GM21360 (cell line): ENCODE data around the gene CRYGB.
"Not testable (repeated sequence)": the region's sequence is repeated elsewhere in the genome, so short reads cannot be mapped to it uniquely, and the experiment has no call there.

ENCODE experiments used
- ATAC-seq: cut with Tn5 transposase; IDR thresholded peaks from one replicate; pipeline ENCODE4 v1.9.1; 2021; ENCODE audit warnings: mild to moderate bottlenecking, moderate library complexity; ENCODE audit not compliant: unreplicated experiment

Gene CRYGB

GRCh38 chr2:208150956-208151355 is 5.0 kb upstream of the CRYGB start:
- no peak for ATAC-seq

- ATAC-seq: no peak
These were observed 4.1 kb upstream of the CRYGB start for GRCh38 chr2:208150094-208150493.

- no peak for ATAC-seq
These were observed 2.8 kb upstream of the CRYGB start for GRCh38 chr2:208148803-208149202.

- no peak for ATAC-seq
These were observed 1.8 kb upstream of the CRYGB start for GRCh38 chr2:208147759-208148158.

- no peak for ATAC-seq
These were observed 1.1 kb upstream of the CRYGB start for GRCh38 chr2:208147008-208147407.

GRCh38 chr2:208142925-208143799 is 2.8 kb downstream of the CRYGB start:
- no peak for ATAC-seq

GRCh38 chr2:208142240-208142924 is 3.6 kb downstream of the CRYGB start:
- ATAC-seq: no peak

GRCh38 chr2:208139447-208139846 is 6.5 kb downstream of the CRYGB start:
- ATAC-seq: no peak

GRCh38 chr2:208138334-208138733 is 7.6 kb downstream of the CRYGB start:
- not testable (repeated sequence) for ATAC-seq

- ATAC-seq: no peak
These were observed 9.3 kb downstream of the CRYGB start for GRCh38 chr2:208136716-208137094.

GRCh38 chr2:208135794-208136715 is 9.9 kb downstream of the CRYGB start:
- ATAC-seq: no peak

GRCh38 chr2:208134928-208135586 is 10.9 kb downstream of the CRYGB start:
- ATAC-seq: no peak

GRCh38 chr2:208130712-208131110 is 15.2 kb downstream of the CRYGB start:
- no peak for ATAC-seq

GRCh38 chr2:208129744-208130711 is 15.9 kb downstream of the CRYGB start, which contains the start of gene CRYGC:
TSS of gene CRYGC (minus strand) at chr2:208129828. CDS start at chr2:208129792, 36 bp downstream.
- ATAC-seq: no peak

GRCh38 chr2:208128136-208128535 is 17.8 kb downstream of the CRYGB start:
- ATAC-seq: no peak

- ATAC-seq: no peak
These were observed 18.9 kb downstream of the CRYGB start for GRCh38 chr2:208127090-208127489.

GRCh38 chr2:208125251-208125650 is 20.7 kb downstream of the CRYGB start:
- ATAC-seq: no peak

GRCh38 chr2:208124013-208124715 is 21.8 kb downstream of the CRYGB start, which contains the start of gene CRYGD:
TSS of gene CRYGD (minus strand) at chr2:208124524. CDS start at chr2:208124473, 51 bp downstream.
- ATAC-seq: not testable (repeated sequence)

- ATAC-seq: no peak
These were observed 23.7 kb downstream of the CRYGB start for GRCh38 chr2:208122248-208122647.
